GM18499 (cell line): ENCODE results near the gene WASF3.

Experiments used
- ATAC-seq: cut with Tn5 transposase; IDR thresholded peaks from one replicate; pipeline ENCODE4 v1.9.1; 2021; ENCODE audit warnings: moderate number of reproducible peaks; ENCODE audit not compliant: insufficient read depth, unreplicated experiment

WASF3 gene

GRCh38 chr13:26557393-26558073 lies at the start of gene WASF3:
WASF3 (plus strand) TSS chr13:26557683; CDS start chr13:26642271, 84,588 bp downstream.
- no peak for ATAC-seq

GRCh38 chr13:26508885-26509284 lies 48.6 kb upstream of the WASF3 start:
- ATAC-seq = no peak

- ATAC-seq = no peak
Observed at GRCh38 chr13:26509491-26509890, 48.0 kb upstream of the WASF3 start.

- ATAC-seq = no peak
Observed at GRCh38 chr13:26513931-26514330, 43.6 kb upstream of the WASF3 start.

GRCh38 chr13:26515721-26516120 lies 41.8 kb upstream of the WASF3 start:
- ATAC-seq = no peak

GRCh38 chr13:26517936-26518335 lies 39.5 kb upstream of the WASF3 start:
- no peak for ATAC-seq

GRCh38 chr13:26518451-26518959 lies 39.0 kb upstream of the WASF3 start:
- ATAC-seq = no peak

- ATAC-seq = no peak
Observed at GRCh38 chr13:26522571-26522970, 34.9 kb upstream of the WASF3 start.

GRCh38 chr13:26523007-26523406 lies 34.5 kb upstream of the WASF3 start:
- ATAC-seq = no peak

GRCh38 chr13:26525528-26525927 lies 32.0 kb upstream of the WASF3 start:
- no peak for ATAC-seq

GRCh38 chr13:26526702-26527216 lies 30.7 kb upstream of the WASF3 start:
- no peak for ATAC-seq

GRCh38 chr13:26528527-26528926 lies 29.0 kb upstream of the WASF3 start:
- ATAC-seq = no peak

GRCh38 chr13:26529441-26529840 lies 28.0 kb upstream of the WASF3 start:
- no peak for ATAC-seq

GRCh38 chr13:26531742-26532141 lies 25.7 kb upstream of the WASF3 start:
- no peak for ATAC-seq

GRCh38 chr13:26534036-26534726 lies 23.3 kb upstream of the WASF3 start:
- no peak for ATAC-seq

- ATAC-seq = no peak
Observed at GRCh38 chr13:26538363-26539317, 18.8 kb upstream of the WASF3 start.

GRCh38 chr13:26539738-26540292 lies 17.7 kb upstream of the WASF3 start:
- ATAC-seq = no peak

GRCh38 chr13:26540334-26540733 lies 17.1 kb upstream of the WASF3 start:
- no peak for ATAC-seq

GRCh38 chr13:26541041-26541440 lies 16.4 kb upstream of the WASF3 start:
- ATAC-seq = no peak
